Measurements from ENCODE around the gene HM13. TPM values are rescaled to one million over a fixed set of nuclear protein-coding genes. Genes with fewer than 3 reads are reported as not detected.
A peak's percentile ranks its signal among the peaks of the same experiment; 100 is the strongest.

The HM13 gene
- total RNA-seq, 1 experiment from 2014 or later: 272 TPM

GRCh38 chr20:31605031-31605901 lies 91.0 kb downstream of the HM13 start, which contains the start of gene ID1:
Gene ID1, plus strand, starts transcription at chr20:31605289. Its CDS starts 99 bp downstream, at chr20:31605388.
- TF ChIP-seq EZH2 (IDR thresholded peaks at IDR 0.05; ENCODE audit: low read depth) (no peak), CTCF (conservative IDR thresholded peaks at IDR 0.05) (no peak)
- Histone ChIP-seq H3K4me3 (peak within 1 kb of the TSS; percentile 97), H3K36me3 (ENCODE audit: low read depth) (peaks cover 8% of the 10 kb centered on the region; the same call in 1 of the 2 replicates), H3K4me1 (replicated peaks; ENCODE audit: insufficient read depth) (peaks cover 54% of the 10 kb centered on the region), H3K9me3 (ENCODE audit: insufficient read depth, low read depth) (no peaks in the 10 kb centered on the region), H3K4me2 (peak within 1 kb of the TSS; percentile 90), H3F3A (ENCODE audit: insufficient read depth, low read depth) (peaks cover 76% of the 10 kb centered on the region), H2AFZ (no peak within 1 kb of the TSS), H4K20me1 (ENCODE audit: insufficient read depth) (peaks cover 5% of the 10 kb centered on the region; the same call in 1 of the 2 replicates), H3K79me2 (ENCODE audit: low read depth) (peaks cover 37% of the 10 kb centered on the region), H3K9me2 (ENCODE audit: insufficient read depth) (no peaks in the 10 kb centered on the region), H3K27me3 (ENCODE audit: insufficient read depth, low read depth) (no peaks in the 10 kb centered on the region), H3K27ac (peak within 1 kb of the TSS; percentile 96)
- DNase-seq: peak; percentile 86 to 98
- intact Hi-C loops (cut with micrococcal nuclease; ENCODE audit: unreplicated experiment): no loop called here
- BruUV-seq (replicated peaks): TSS peak; percentile 90
- CTCF ChIA-PET: interaction anchor here (0.7 to 1.9 kb wide), 4 partner anchors 8 to 44 kb away, joined by 4 to 6 read pairs (median 4); no protein-coding TSS in a partner anchor
- POLR2A ChIA-PET (ENCODE audit: unreplicated experiment): interaction anchor here (0.5 to 2.6 kb wide), 21 partner anchors 8 to 1158 kb away, joined by 3 to 81 read pairs (median 4); no protein-coding TSS in a partner anchor

- ChIA-PET POLR2A (ENCODE audit: unreplicated experiment) (interaction anchor here (0.6 to 2.6 kb wide), 7 partner anchors 13 to 45 kb away, joined by 6 to 81 read pairs (median 15); no protein-coding TSS in a partner anchor), CTCF (interaction anchor here (1.9 to 7.2 kb wide), 2 partner anchors 33 to 41 kb away, joined by 6 to 407 read pairs; no protein-coding TSS in a partner anchor)
- no peak for DNase-seq
- intact Hi-C loops (cut with micrococcal nuclease; ENCODE audit: unreplicated experiment): no loop called here
- peaks cover 60% of the 10 kb centered on the region for H3K4me1 ChIP-seq (replicated peaks; ENCODE audit: insufficient read depth)
- peaks cover 37% of the 10 kb centered on the region for H3K79me2 ChIP-seq (ENCODE audit: low read depth)
- H4K20me1 ChIP-seq (ENCODE audit: insufficient read depth): peaks cover 5% of the 10 kb centered on the region; the same call in 1 of the 2 replicates
- H3K4me2 ChIP-seq: peak overlapping the region; percentile 90
- peak overlapping the region; percentile 97 for H3K4me3 ChIP-seq
- H3K27me3 ChIP-seq (ENCODE audit: insufficient read depth, low read depth): no peaks in the 10 kb centered on the region
- BruUV-seq (replicated peaks): no TSS peak
- H3K36me3 ChIP-seq (ENCODE audit: low read depth): peaks cover 8% of the 10 kb centered on the region; the same call in 1 of the 2 replicates
- no peak overlapping the region for H2AFZ ChIP-seq
- no peak for TF ChIP-seq CTCF (conservative IDR thresholded peaks at IDR 0.05)
- no peaks in the 10 kb centered on the region for H3K9me3 ChIP-seq (ENCODE audit: insufficient read depth, low read depth)
- H3K27ac ChIP-seq: peak overlapping the region; percentile 96
- H3K9me2 ChIP-seq (ENCODE audit: insufficient read depth): no peaks in the 10 kb centered on the region
- H3F3A ChIP-seq (ENCODE audit: insufficient read depth, low read depth): peaks cover 81% of the 10 kb centered on the region
Observed at GRCh38 chr20:31605902-31606803, 91.9 kb downstream of the HM13 start.

All from PC-9 (cell line).